IMR-90 (cell line): ENCODE results near the gene ANXA4. TPM values are rescaled to one million over a fixed set of nuclear protein-coding genes. Genes with fewer than 3 reads are reported as not detected.
A peak's percentile ranks its signal among the peaks of the same experiment; 100 is the strongest.

Experiments used
- ATAC-seq: fragments of 200-7000 bp; cut with Tn5 transposase; 2 replicates; pipeline ENCODE4 v1.9.1; 2020; ENCODE audit warnings: low read depth, mild to moderate bottlenecking, moderate library complexity
- BruUV-seq: library from RNA; stranded (reverse); fragments of 400-500 nt; replicated peaks from 2 replicates; lab custom pipeline; 2021; lab: Mats Ljungman, UMichigan
- CTCF ChIA-PET: fragments of 300-600 bp; formaldehyde crosslinking; extraction: SDS; loops from one replicate; lab custom pipeline; 2021; ENCODE audit warnings: antibody characterized with exemption; lab: Yijun Ruan, JAX
- POLR2A ChIA-PET: fragments of 300-600 bp; sonication (Branson Sonifier 250); formaldehyde crosslinking; loops from one replicate; lab custom pipeline; 2022; ENCODE audit warnings: antibody characterized with exemption; ENCODE audit not compliant: unreplicated experiment; lab: Charles Lee
- DNase-seq: peaks from one replicate; pipeline ENCODE4 v3.0.0; 2013
- H2AFZ ChIP-seq: replicated peaks from 2 replicates; pipeline ENCODE3; 2013; ENCODE audit warnings: low read length, mild to moderate bottlenecking; ENCODE audit not compliant: poor library complexity
- H2AK5ac ChIP-seq: 2 replicates; pipeline ENCODE4 v1.6.1; 2013; ENCODE audit warnings: low read depth, low read length, inconsistent platforms
- H2AK9ac ChIP-seq: replicated peaks from 2 replicates; pipeline ENCODE3; 2013; ENCODE audit warnings: mild to moderate bottlenecking, low read depth, low read length, moderate library complexity; ENCODE audit not compliant: poor library complexity
- H2BK120ac ChIP-seq: 2 replicates; pipeline ENCODE4 v1.6.1; 2013; ENCODE audit warnings: low read depth, low read length, inconsistent platforms
- H2BK15ac ChIP-seq: 3 replicates; pipeline ENCODE4 v1.6.1; 2013; ENCODE audit warnings: low read depth, low read length, inconsistent platforms
- H2BK20ac ChIP-seq: 2 replicates; pipeline ENCODE4 v1.6.1; 2013; ENCODE audit warnings: low read depth, mild to moderate bottlenecking, inconsistent platforms, low read length, moderate library complexity
- H2BK5ac ChIP-seq: 2 replicates; pipeline ENCODE4 v1.6.1; 2013; ENCODE audit warnings: mild to moderate bottlenecking, low read depth, low read length, inconsistent platforms; ENCODE audit not compliant: poor library complexity, severe bottlenecking
- H3K14ac ChIP-seq: replicated peaks from 2 replicates; pipeline ENCODE4 v1.6.1; 2013; ENCODE audit warnings: low read depth, low read length, inconsistent platforms
- H3K18ac ChIP-seq: 2 replicates; pipeline ENCODE4 v1.6.1; 2013; ENCODE audit warnings: low read depth, low read length, control low read depth
- H3K23ac ChIP-seq: 2 replicates; pipeline ENCODE4 v1.6.1; 2013; ENCODE audit warnings: low read depth, low read length, inconsistent platforms
- H3K27ac ChIP-seq: 2 replicates; pipeline ENCODE4 v1.5.1; 2013; ENCODE audit warnings: mild to moderate bottlenecking, control low read depth, low read length; ENCODE audit not compliant: insufficient read depth
- H3K27me3 ChIP-seq: 2 replicates; pipeline ENCODE4 v1.6.1; 2013; ENCODE audit warnings: low read length; ENCODE audit not compliant: control insufficient read depth, insufficient read depth
- H3K36me3 ChIP-seq: 2 replicates; pipeline ENCODE4 v1.6.1; 2013; ENCODE audit warnings: low read length, mixed read lengths; ENCODE audit not compliant: control insufficient read depth, insufficient read depth
- H3K4ac ChIP-seq: 2 replicates; pipeline ENCODE4 v1.6.1; 2013; ENCODE audit warnings: low read depth, low read length, inconsistent platforms
- H3K4me1 ChIP-seq: 2 replicates; pipeline ENCODE4 v1.6.1; 2013; ENCODE audit warnings: low read length, mixed read lengths; ENCODE audit not compliant: control insufficient read depth, insufficient read depth
- H3K4me2 ChIP-seq: 2 replicates; pipeline ENCODE4 v1.6.1; 2013; ENCODE audit warnings: low read depth, mild to moderate bottlenecking, control low read depth, low read length, moderate library complexity
- H3K4me3 ChIP-seq: 2 replicates; pipeline ENCODE4 v1.5.1; 2013; ENCODE audit warnings: low read depth, mild to moderate bottlenecking, control low read depth, low read length, moderate library complexity; ENCODE audit not compliant: insufficient read depth
- H3K56ac ChIP-seq: 2 replicates; pipeline ENCODE4 v1.6.1; 2013; ENCODE audit warnings: low read length, inconsistent platforms; ENCODE audit not compliant: insufficient read depth; ENCODE audit errors: extremely low read depth
- H3K79me1 ChIP-seq, 2 experiments: 2 replicates each; pipeline ENCODE4 v1.6.1; 2013; ENCODE audit warnings: low read length in 2 of 2, inconsistent platforms in 1 of 2, low read depth in 1 of 2
- H3K9ac ChIP-seq: 2 replicates; pipeline ENCODE4 v1.6.1; 2013; ENCODE audit warnings: low read depth, low read length, control low read depth
- H3K9me1 ChIP-seq: 2 replicates; pipeline ENCODE4 v1.6.1; 2013; ENCODE audit warnings: low read length, inconsistent platforms; ENCODE audit not compliant: insufficient read depth
- H3K9me3 ChIP-seq: 2 replicates; pipeline ENCODE4 v1.6.1; 2013; ENCODE audit warnings: low read length; ENCODE audit not compliant: control insufficient read depth, insufficient read depth
- H4K20me1 ChIP-seq: 2 replicates; pipeline ENCODE4 v1.6.1; 2013; ENCODE audit warnings: low read length, inconsistent platforms; ENCODE audit not compliant: insufficient read depth
- H4K5ac ChIP-seq: 2 replicates; pipeline ENCODE4 v1.6.1; 2013; ENCODE audit warnings: mild to moderate bottlenecking, low read depth, low read length, control low read depth
- H4K8ac ChIP-seq, 2 experiments: 2 replicates each; pipeline ENCODE4 v1.6.1; 2013; ENCODE audit warnings: low read depth in 2 of 2, low read length in 2 of 2, control low read depth in 1 of 2, inconsistent platforms in 1 of 2
- H4K91ac ChIP-seq: 2 replicates; pipeline ENCODE4 v1.6.1; 2013; ENCODE audit warnings: low read depth, low read length, inconsistent platforms; ENCODE audit not compliant: insufficient read depth
- BHLHE40 ChIP-seq: fragments of 150-350 bp; IDR thresholded peaks from 2 replicates; pipeline ENCODE4 v1.6.1; 2016; ENCODE audit warnings: mild to moderate bottlenecking, low read depth, low read length
- CHD1 ChIP-seq: IDR thresholded peaks from 2 replicates; pipeline ENCODE4 v1.6.1; 2012; ENCODE audit warnings: low read depth, low read length, improper control_type of control experiment
- CTCF ChIP-seq: conservative IDR thresholded peaks from 2 replicates; pipeline ENCODE4 v1.5.1; 2012; ENCODE audit warnings: mild to moderate bottlenecking, low read depth, low read length, improper control_type of control experiment
- FOS ChIP-seq: fragments of 150-350 bp; IDR thresholded peaks from 2 replicates; pipeline ENCODE4 v1.6.1; 2016; ENCODE audit warnings: low read depth, low read length
- MAFK ChIP-seq: IDR thresholded peaks from 2 replicates; pipeline ENCODE4 v1.6.1; 2012; ENCODE audit warnings: low read depth, low read length, improper control_type of control experiment
- MAZ ChIP-seq: IDR thresholded peaks from 2 replicates; pipeline ENCODE4 v1.6.1; 2012; ENCODE audit warnings: low read depth, mild to moderate bottlenecking, low read length, improper control_type of control experiment, moderate library complexity, borderline replicate concordance
- MXI1 ChIP-seq: IDR thresholded peaks from 2 replicates; pipeline ENCODE4 v1.6.1; 2012; ENCODE audit warnings: low read depth, mild to moderate bottlenecking, low read length, moderate library complexity, borderline replicate concordance
- NFE2L2 ChIP-seq: fragments of 150-350 bp; IDR thresholded peaks from 2 replicates; pipeline ENCODE4 v1.6.1; 2016; ENCODE audit warnings: low read depth, mild to moderate bottlenecking, low read length
- POLR2A ChIP-seq: IDR thresholded peaks from 2 replicates; pipeline ENCODE4 v1.6.1; 2012; ENCODE audit warnings: mild to moderate bottlenecking, low read depth, low read length
- RAD21 ChIP-seq: IDR thresholded peaks from 2 replicates; pipeline ENCODE4 v1.6.1; 2012; ENCODE audit warnings: low read length, improper control_type of control experiment
- RCOR1 ChIP-seq: IDR thresholded peaks from 2 replicates; pipeline ENCODE4 v1.6.1; 2012; ENCODE audit warnings: mild to moderate bottlenecking, low read length, improper control_type of control experiment; ENCODE audit not compliant: insufficient replicate concordance
- RFX5 ChIP-seq: IDR thresholded peaks from 2 replicates; pipeline ENCODE4 v1.8.0; 2012; ENCODE audit warnings: low read depth, mild to moderate bottlenecking, low read length, moderate library complexity
- SMC3 ChIP-seq: fragments of 150-350 bp; IDR thresholded peaks from 2 replicates; pipeline ENCODE4 v1.6.1; 2016; ENCODE audit warnings: low read depth, mild to moderate bottlenecking, antibody characterized with exemption, low read length, moderate library complexity
- WGBS, 2 experiments: methylation state at CpG; one replicate each; pipeline versions ENCODE4 v1.1.5 to v1.1.7; 2013; ENCODE audit warnings: missing lambda C conversion rate in 2 of 2; ENCODE audit not compliant: insufficient read length in 1 of 2; ENCODE audit errors: extremely low coverage in 2 of 2; 5-methylcytosine and 5-hydroxymethylcytosine counted together
- dilution Hi-C: fragments of 300-500 bp; cut with HindIII; formaldehyde crosslinking; loops from one replicate; pipeline ENCODE4 v1.14.3; 2018; ENCODE audit warnings: low sequenced_read_pairs; ENCODE audit not compliant: unreplicated experiment
- in situ Hi-C: fragments of 300-500 bp; cut with MboI; formaldehyde crosslinking; loops from 3 replicates; pipeline ENCODE4 v1.14.3; 2019; ENCODE audit warnings: low sequenced_read_pairs, inconsistent platforms, mixed read lengths
- intact Hi-C: fragments of 100-400 bp; cut with micrococcal nuclease; formaldehyde crosslinking; loops from 2 replicates; pipeline ENCODE4 v1.10.0; 2022
- polyA plus RNA-seq, 3 experiments: library from polyadenylated mRNA; depleted of rRNA; stranded (reverse); fragments of >200 nt; gene quantifications; 2 replicates each; pipeline ENCODE4 v1.2.3, GENCODE V29; 2012; ENCODE audit warnings: low replicate concordance in 1 of 3
- total RNA-seq: library from RNA; depleted of rRNA; stranded (reverse); fragments of >200 nt; gene quantifications from 2 replicates; pipeline ENCODE4 v1.2.3, GENCODE V29; 2012
- TF ChIP-seq, protein P1 (sequence below): fragments of 150-350 bp; IDR thresholded peaks from 2 replicates; pipeline ENCODE4 v1.6.1; 2016; ENCODE audit warnings: low read depth, mild to moderate bottlenecking, low read length, moderate library complexity, borderline replicate concordance
- TF ChIP-seq, protein P2 (sequence below): fragments of 150-350 bp; IDR thresholded peaks from 2 replicates; pipeline ENCODE4 v1.6.1; 2017; ENCODE audit warnings: mild to moderate bottlenecking, antibody characterized with exemption, low read length, low read depth

ANXA4 gene
- total and polyA plus RNA-seq, 2 of the 4 experiments (the other 2 are of a cell fraction): 22.2 to 72.0 TPM

DNA sequence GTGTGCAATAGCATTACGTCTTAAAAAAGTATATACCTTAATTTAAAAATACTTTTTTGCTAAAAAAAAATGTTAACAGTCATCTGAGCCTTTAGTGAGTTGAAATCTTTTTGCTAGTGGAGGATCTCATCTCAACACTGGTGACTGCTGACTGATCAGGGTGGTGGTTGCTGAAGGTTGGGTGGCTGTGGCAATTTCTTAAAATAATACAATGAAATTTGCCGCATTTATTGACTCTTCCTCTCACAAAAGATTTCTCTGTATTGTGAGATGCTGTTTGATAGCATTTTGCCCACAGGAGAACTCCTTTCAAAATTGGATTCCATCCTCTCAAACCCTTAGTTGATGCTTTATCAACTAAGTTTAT lies 46.1 kb upstream of the ANXA4 start:
- no peak overlapping the region for H3K23ac ChIP-seq
- H3K14ac ChIP-seq: peak overlapping the region; percentile 56
- no peak overlapping the region for H3K9ac ChIP-seq
- dilution Hi-C loops (no loop called here), in situ Hi-C loops (no loop called here), intact Hi-C loops (loop anchor here (5.0 kb wide), 1 partner anchor 54 kb away; the partner anchor contains the start of gene AAK1)
- H2AK5ac ChIP-seq: peak overlapping the region; percentile 10; the same call in 1 of the 2 replicates
- H2BK15ac ChIP-seq: peak overlapping the region; percentile 16; the same call in 1 of the 3 replicates
- no peaks in the 10 kb centered on the region for H3K27me3 ChIP-seq
- H3K4me1 ChIP-seq: peaks cover 26% of the 10 kb centered on the region
- peaks cover 6% of the 10 kb centered on the region; the same call in 1 of the 2 replicates for H4K20me1 ChIP-seq
- POLR2A ChIA-PET: interaction anchor here (0.6 kb wide), 1 partner anchor 734 kb away, joined by 4 read pairs; no protein-coding TSS in a partner anchor
- H2AK9ac ChIP-seq: no peak overlapping the region
- DNase-seq (no peak), ATAC-seq (no peak)
- H3K56ac ChIP-seq: peak overlapping the region; percentile 6; the same call in 1 of the 2 replicates
- H3K27ac ChIP-seq: peak overlapping the region; percentile 17; the same call in 1 of the 2 replicates
- peak overlapping the region; percentile 53; the same call in 1 of the 2 replicates for H4K91ac ChIP-seq
- CTCF ChIA-PET: interaction anchor here (0.9 kb wide), 1 partner anchor 26 kb away, joined by 3 read pairs; no protein-coding TSS in a partner anchor
- peak overlapping the region; percentile 46; the same call in 1 of the 2 replicates for H3K18ac ChIP-seq
- peak overlapping the region; percentile 7 for H2BK5ac ChIP-seq
- H2BK20ac ChIP-seq: peak overlapping the region; percentile 88
- no CpG with 5 or more reads among the region's 2 CpGs for WGBS, 2 experiments
- peaks cover 4 to 18% of the 10 kb centered on the region in 2 experiments; a peak in 2 of 4 replicates for H3K79me1 ChIP-seq
- peak overlapping the region; percentile 55; the same call in 1 of the 2 replicates for H3K4ac ChIP-seq
- no peaks in the 10 kb centered on the region for H3K9me3 ChIP-seq
- peaks cover 15% of the 10 kb centered on the region for H3K9me1 ChIP-seq
- H3K4me3 ChIP-seq: no peak overlapping the region
- peak overlapping the region; percentile 11; the same call in 1 of the 2 replicates for H3K4me2 ChIP-seq
- no TSS peak for BruUV-seq
- H4K5ac ChIP-seq: no peak overlapping the region; the same call in 1 of the 2 replicates
- H2AFZ ChIP-seq: no peak overlapping the region
- H2BK120ac ChIP-seq: peak overlapping the region; percentile 65
- no peaks in the 10 kb centered on the region for H3K36me3 ChIP-seq
- H4K8ac ChIP-seq: peak overlapping the region in 1 of 2 experiments; percentile 52; a peak in 2 of 4 replicates
- TF ChIP-seq MXI1 (no peak), RAD21 (no peak), BHLHE40 (no peak), FOS (no peak), POLR2A (no peak), CTCF (no peak), SMC3 (no peak), RFX5 (no peak), MAFK (no peak), NFE2L2 (no peak), RCOR1 (no peak), MAZ (no peak), CHD1 (no peak)
- TF ChIP-seq, protein P1, sequence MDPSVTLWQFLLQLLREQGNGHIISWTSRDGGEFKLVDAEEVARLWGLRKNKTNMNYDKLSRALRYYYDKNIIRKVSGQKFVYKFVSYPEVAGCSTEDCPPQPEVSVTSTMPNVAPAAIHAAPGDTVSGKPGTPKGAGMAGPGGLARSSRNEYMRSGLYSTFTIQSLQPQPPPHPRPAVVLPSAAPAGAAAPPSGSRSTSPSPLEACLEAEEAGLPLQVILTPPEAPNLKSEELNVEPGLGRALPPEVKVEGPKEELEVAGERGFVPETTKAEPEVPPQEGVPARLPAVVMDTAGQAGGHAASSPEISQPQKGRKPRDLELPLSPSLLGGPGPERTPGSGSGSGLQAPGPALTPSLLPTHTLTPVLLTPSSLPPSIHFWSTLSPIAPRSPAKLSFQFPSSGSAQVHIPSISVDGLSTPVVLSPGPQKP: no peak
- TF ChIP-seq, protein P2, sequence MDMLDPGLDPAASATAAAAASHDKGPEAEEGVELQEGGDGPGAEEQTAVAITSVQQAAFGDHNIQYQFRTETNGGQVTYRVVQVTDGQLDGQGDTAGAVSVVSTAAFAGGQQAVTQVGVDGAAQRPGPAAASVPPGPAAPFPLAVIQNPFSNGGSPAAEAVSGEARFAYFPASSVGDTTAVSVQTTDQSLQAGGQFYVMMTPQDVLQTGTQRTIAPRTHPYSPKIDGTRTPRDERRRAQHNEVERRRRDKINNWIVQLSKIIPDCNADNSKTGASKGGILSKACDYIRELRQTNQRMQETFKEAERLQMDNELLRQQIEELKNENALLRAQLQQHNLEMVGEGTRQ: no peak
